Measurements from ENCODE around the gene RALGAPA2.
A peak's percentile ranks its signal among the peaks of the same experiment; 100 is the strongest.

Gene RALGAPA2

GRCh38 chr20:20528861-20529260 is 183.6 kb downstream of the RALGAPA2 start:
- DNase-seq: no peak

GRCh38 chr20:20527661-20528060 is 184.8 kb downstream of the RALGAPA2 start:
- DNase-seq: no peak

- DNase-seq: no peak
Measured at GRCh38 chr20:20525756-20526155, 186.7 kb downstream of the RALGAPA2 start.

GRCh38 chr20:20525214-20525613 is 187.2 kb downstream of the RALGAPA2 start:
- no peak for DNase-seq

- no peak for DNase-seq
Measured at GRCh38 chr20:20524756-20525155, 187.7 kb downstream of the RALGAPA2 start.

- no peak for DNase-seq
Measured at GRCh38 chr20:20521736-20522135, 190.7 kb downstream of the RALGAPA2 start.

GRCh38 chr20:20520776-20521175 is 191.7 kb downstream of the RALGAPA2 start:
- no peak for DNase-seq

GRCh38 chr20:20519269-20519668 is 193.2 kb downstream of the RALGAPA2 start:
- DNase-seq: no peak

GRCh38 chr20:20518263-20518662 is 194.2 kb downstream of the RALGAPA2 start:
- DNase-seq: no peak

GRCh38 chr20:20517296-20517695 is 195.1 kb downstream of the RALGAPA2 start:
- DNase-seq: no peak

GRCh38 chr20:20513720-20514119 is 198.7 kb downstream of the RALGAPA2 start:
- DNase-seq: no peak

- peak; percentile 3 for DNase-seq
Measured at GRCh38 chr20:20505554-20505953, 206.9 kb downstream of the RALGAPA2 start.

- DNase-seq: no peak
Measured at GRCh38 chr20:20503777-20504530, 208.5 kb downstream of the RALGAPA2 start.

GRCh38 chr20:20501128-20501527 is 211.3 kb downstream of the RALGAPA2 start:
- no peak for DNase-seq

- no peak for DNase-seq
Measured at GRCh38 chr20:20500312-20500711, 212.1 kb downstream of the RALGAPA2 start.

GRCh38 chr20:20499439-20499838 is 213.0 kb downstream of the RALGAPA2 start:
- DNase-seq: no peak

- no peak for DNase-seq
Measured at GRCh38 chr20:20498076-20498861, 214.2 kb downstream of the RALGAPA2 start.

- DNase-seq: no peak
Measured at GRCh38 chr20:20497242-20497978, 215.0 kb downstream of the RALGAPA2 start.

GRCh38 chr20:20495729-20496503 is 216.5 kb downstream of the RALGAPA2 start:
- DNase-seq: no peak

GRCh38 chr20:20493701-20494100 is 218.7 kb downstream of the RALGAPA2 start:
- DNase-seq: no peak

- DNase-seq: no peak
Measured at GRCh38 chr20:20492521-20493332, 219.7 kb downstream of the RALGAPA2 start.

- no peak for DNase-seq
Measured at GRCh38 chr20:20491784-20492264, 220.6 kb downstream of the RALGAPA2 start.

Data from CD4-positive, alpha-beta T cell treated with Interleukin-17A for 1 hour (primary cell).